ENCODE data around the gene MAML3. TPM values are rescaled to one million over a fixed set of nuclear protein-coding genes. Genes with fewer than 3 reads are reported as not detected.

MAML3 gene
- total and polyA plus RNA-seq, 8 donors, result 5.8 to 18.7 (median 16.7) TPM

DNA sequence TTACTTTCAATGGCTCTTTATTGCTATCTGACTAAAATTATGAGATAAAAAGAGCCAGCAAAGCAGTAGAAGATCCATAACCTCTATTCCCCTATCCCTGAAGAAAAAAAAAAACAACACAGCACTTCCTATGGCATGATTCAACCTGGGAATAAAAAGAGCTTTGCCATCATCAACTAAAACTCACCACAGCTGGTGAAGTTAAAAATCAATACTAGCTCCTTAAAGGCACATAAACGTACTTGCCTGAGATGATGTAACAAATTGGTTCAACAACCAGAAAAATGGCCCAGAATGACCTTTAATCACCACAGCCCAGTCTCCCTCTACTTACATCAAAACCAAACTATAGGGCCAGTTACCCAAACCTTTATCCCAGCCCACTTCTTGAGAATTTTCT, 153.8 kb downstream of the MAML3 start:
- Histone ChIP-seq H3K36me3 (no peaks in the 10 kb centered on the region), H3K9me3 (no peaks in the 10 kb centered on the region), H3K27ac (no peak overlapping the region), H3K4me3 (no peak overlapping the region), H3K27me3 (no peaks in the 10 kb centered on the region), H3K4me1 (peaks cover 5 to 16% of the 10 kb centered on the region in 2 donors)
- TF ChIP-seq, protein P1, sequence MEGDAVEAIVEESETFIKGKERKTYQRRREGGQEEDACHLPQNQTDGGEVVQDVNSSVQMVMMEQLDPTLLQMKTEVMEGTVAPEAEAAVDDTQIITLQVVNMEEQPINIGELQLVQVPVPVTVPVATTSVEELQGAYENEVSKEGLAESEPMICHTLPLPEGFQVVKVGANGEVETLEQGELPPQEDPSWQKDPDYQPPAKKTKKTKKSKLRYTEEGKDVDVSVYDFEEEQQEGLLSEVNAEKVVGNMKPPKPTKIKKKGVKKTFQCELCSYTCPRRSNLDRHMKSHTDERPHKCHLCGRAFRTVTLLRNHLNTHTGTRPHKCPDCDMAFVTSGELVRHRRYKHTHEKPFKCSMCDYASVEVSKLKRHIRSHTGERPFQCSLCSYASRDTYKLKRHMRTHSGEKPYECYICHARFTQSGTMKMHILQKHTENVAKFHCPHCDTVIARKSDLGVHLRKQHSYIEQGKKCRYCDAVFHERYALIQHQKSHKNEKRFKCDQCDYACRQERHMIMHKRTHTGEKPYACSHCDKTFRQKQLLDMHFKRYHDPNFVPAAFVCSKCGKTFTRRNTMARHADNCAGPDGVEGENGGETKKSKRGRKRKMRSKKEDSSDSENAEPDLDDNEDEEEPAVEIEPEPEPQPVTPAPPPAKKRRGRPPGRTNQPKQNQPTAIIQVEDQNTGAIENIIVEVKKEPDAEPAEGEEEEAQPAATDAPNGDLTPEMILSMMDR (IDR thresholded peaks at IDR 0.05), result no peak
- intact Hi-C loops (cut with DNase I), result no loop called here
- DNase-seq (no peak), ATAC-seq (no peak)

DNA sequence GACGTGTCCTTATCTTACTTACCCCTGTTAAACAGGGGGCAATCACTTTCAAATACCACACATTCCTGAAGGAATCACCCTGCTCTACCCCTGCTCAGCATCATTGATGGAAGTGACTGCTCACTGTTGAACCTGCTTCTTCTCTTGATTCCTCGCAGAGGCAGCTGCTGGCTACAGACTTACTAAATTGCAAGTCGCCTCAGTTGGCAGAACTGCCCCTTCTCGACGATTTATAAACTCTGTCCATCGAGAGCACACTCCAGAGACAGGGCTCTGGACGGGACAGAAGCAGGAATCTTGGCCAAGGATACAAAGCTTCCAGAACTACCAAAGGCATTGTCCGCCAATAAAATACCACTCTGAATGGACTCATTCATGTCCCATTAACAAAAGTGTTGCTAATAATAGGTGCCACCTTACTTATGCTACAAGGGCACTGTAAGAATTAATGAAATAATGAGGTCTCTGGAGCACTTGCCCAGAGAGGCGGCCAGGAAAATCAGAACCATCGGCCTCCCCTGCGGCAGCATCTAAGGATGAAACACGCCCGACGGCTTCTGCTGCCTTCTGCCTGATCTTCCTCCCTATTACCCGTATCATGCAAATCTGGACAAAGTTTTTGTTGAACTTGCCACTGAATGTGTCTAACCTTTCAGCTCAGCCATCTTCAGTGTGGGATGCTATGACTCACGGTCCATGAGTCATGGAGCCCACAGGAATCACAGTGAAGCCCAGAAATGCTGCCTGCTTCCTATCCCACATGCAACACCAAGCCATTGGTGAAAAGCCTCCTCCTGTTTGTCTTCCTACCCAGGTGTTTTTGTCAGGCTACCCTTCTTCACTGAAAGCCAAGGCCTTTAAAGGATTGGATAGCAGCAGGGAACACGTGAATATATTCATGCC, 164.9 kb downstream of the MAML3 start:
- no peak overlapping the region for H3K4me3 ChIP-seq
- H3K36me3 ChIP-seq, result no peaks in the 10 kb centered on the region
- TF ChIP-seq, protein P1 (IDR thresholded peaks at IDR 0.05), result no peak
- ATAC-seq (peak; percentile 85), DNase-seq (peak in 1 of 4 donors; percentile 52)
- no peaks in the 10 kb centered on the region for H3K27me3 ChIP-seq
- H3K9me3 ChIP-seq, result no peaks in the 10 kb centered on the region
- intact Hi-C loops (cut with DNase I), result no loop called here
- H3K4me1 ChIP-seq, result peaks cover 8 to 10% of the 10 kb centered on the region in 2 donors
- H3K27ac ChIP-seq, result no peak overlapping the region

DNA sequence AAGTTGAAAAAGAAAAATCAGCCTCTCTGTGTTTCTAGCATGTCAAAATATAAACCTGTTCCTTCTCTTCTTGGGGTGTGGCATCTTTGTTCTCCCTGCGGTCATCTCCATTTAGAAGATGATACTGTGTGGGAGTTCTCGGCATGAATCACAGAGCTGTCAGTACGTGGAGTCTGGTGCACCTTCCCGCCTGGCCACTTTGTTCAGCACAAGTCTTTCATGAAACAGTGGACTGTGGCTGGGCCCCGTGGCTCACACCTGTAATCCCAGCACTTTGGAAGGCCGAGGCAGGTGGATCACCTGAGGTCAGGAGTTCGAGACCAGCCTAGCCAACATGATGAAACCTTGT, 166.5 kb downstream of the MAML3 start:
- H3K9me3 ChIP-seq, result no peaks in the 10 kb centered on the region
- H3K4me1 ChIP-seq, result peaks cover 8 to 10% of the 10 kb centered on the region in 2 donors
- no peak overlapping the region for H3K4me3 ChIP-seq
- H3K27me3 ChIP-seq, result no peaks in the 10 kb centered on the region
- H3K36me3 ChIP-seq, result no peaks in the 10 kb centered on the region
- intact Hi-C loops (cut with DNase I), result no loop called here
- no peak for ATAC-seq
- H3K27ac ChIP-seq, result no peak overlapping the region
- TF ChIP-seq, protein P1 (IDR thresholded peaks at IDR 0.05), result no peak
- no peak for DNase-seq

DNA sequence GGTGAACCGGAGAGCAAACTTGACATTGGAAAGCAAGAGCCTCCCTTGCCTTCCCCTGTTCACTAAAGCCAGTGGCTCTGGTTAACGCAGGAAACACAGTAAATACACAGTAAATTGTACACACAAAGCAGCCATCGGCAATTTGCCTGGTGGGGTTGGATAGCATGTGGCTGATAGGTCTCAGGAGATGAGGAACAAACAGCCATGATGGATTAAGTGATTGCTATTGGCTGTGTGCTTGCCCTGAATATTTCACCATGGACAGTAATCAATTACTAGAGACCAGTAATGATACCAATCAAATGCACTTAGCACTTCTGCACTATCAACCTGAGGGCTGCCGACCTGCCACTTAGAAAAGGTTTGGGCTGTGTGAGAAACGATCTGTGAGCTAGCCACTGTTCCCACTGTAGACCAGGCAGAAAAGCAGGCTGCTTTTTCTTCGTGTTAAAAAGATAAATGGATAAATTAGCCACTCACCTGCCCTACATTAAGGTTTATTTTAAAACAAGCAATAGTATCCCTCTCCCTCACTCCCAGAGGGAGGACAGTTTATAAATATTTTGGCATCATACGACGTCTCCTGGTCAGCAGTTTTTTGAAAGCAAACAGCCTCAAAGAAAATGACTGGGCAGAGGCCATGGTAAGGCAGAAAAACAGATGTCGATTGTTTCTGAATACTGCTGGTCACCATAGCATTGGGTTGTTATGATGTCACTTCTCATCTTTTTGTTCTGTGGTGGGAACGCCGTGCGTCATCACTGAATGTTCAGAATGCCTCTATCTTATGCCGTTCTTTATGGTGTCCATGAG, 167.1 kb downstream of the MAML3 start:
- Histone ChIP-seq H3K4me3 (no peak overlapping the region), H3K4me1 (peaks cover 8 to 14% of the 10 kb centered on the region in 2 donors), H3K36me3 (no peaks in the 10 kb centered on the region), H3K27me3 (no peaks in the 10 kb centered on the region), H3K27ac (no peak overlapping the region), H3K9me3 (no peaks in the 10 kb centered on the region)
- ATAC-seq (no peak), DNase-seq (peak in 1 of 4 donors; percentile 48)
- intact Hi-C loops (cut with DNase I), result no loop called here
- TF ChIP-seq, protein P1 (IDR thresholded peaks at IDR 0.05), result no peak

DNA sequence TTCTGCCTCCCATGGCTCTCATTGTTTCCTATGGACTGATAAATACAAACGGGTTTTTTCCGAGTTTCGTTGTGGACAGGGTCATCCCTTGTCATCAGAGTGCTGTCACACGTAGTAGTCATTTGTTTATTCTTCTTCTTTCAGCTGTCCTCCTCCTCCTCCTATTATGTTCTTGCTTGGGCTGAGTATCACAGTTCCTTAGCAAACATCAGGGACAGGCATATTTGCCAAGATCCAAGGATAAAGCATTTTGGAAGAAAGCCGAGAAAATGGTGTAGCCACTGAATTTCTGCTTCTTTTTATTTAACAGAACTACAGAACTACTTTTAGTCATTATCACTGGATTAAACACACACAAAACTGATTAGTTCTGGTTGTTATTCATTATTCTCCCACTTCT, 167.9 kb downstream of the MAML3 start:
- H3K27me3 ChIP-seq, result no peaks in the 10 kb centered on the region
- peak overlapping the region in 1 of 2 donors; percentile 10 for H3K27ac ChIP-seq
- DNase-seq (no peak), ATAC-seq (no peak)
- TF ChIP-seq, protein P1 (IDR thresholded peaks at IDR 0.05), result no peak
- H3K4me1 ChIP-seq, result peaks cover 8 to 19% of the 10 kb centered on the region in 2 donors
- no peaks in the 10 kb centered on the region for H3K36me3 ChIP-seq
- intact Hi-C loops (cut with DNase I), result no loop called here
- no peaks in the 10 kb centered on the region for H3K9me3 ChIP-seq
- no peak overlapping the region for H3K4me3 ChIP-seq
